H1 (cell line): ENCODE measurements around the gene CUTA. TPM values are rescaled to one million over a fixed set of nuclear protein-coding genes. Genes with fewer than 3 reads are reported as not detected.
"Not testable (repeated sequence)": the region's sequence is repeated elsewhere in the genome, so short reads cannot be mapped to it uniquely, and the experiment has no call there.

Experiments
- CTCF ChIA-PET: fragments of 300-600 bp; sonication (Branson Sonifier 250); formaldehyde crosslinking; loops from one replicate; lab custom pipeline; 2021; ENCODE audit not compliant: partially characterized antibody; lab: Charles Lee
- POLR2A ChIA-PET: fragments of 300-600 bp; sonication (Branson Sonifier 250); formaldehyde crosslinking; loops from one replicate; lab custom pipeline; 2021; ENCODE audit warnings: inconsistent platforms; ENCODE audit not compliant: partially characterized antibody; lab: Charles Lee
- DNase-seq, 2 experiments: peaks; one replicate each; pipeline versions ENCODE4 v3.0.0 to v3.0.0-alpha.2; 2010 to 2022; ENCODE audit warnings: low spot score in 2 of 2, low read depth in 1 of 2, mixed read lengths in 1 of 2
- FAIRE-seq: peaks from 2 replicates; lab custom pipeline; 2011; peaks lifted over from hg19 to GRCh38; lab: Jason Lieb, UNC
- H2AFZ ChIP-seq: 2 replicates; pipeline ENCODE4 v1.8.1; 2012; ENCODE audit warnings: low read length, inconsistent platforms
- H2AK5ac ChIP-seq: 2 replicates; pipeline ENCODE4 v1.6.1; 2013; ENCODE audit warnings: low read depth, low read length
- H2BK120ac ChIP-seq: replicated peaks from 2 replicates; pipeline ENCODE3; 2013; ENCODE audit warnings: low read depth, low read length, inconsistent platforms
- H2BK12ac ChIP-seq: 2 replicates; pipeline ENCODE4 v1.6.1; 2013; ENCODE audit warnings: low read depth, low read length
- H2BK15ac ChIP-seq: 2 replicates; pipeline ENCODE4 v1.6.1; 2013; ENCODE audit warnings: low read length
- H2BK20ac ChIP-seq: 2 replicates; pipeline ENCODE4 v1.6.1; 2013; ENCODE audit warnings: low read length
- H2BK5ac ChIP-seq: 2 replicates; pipeline ENCODE4 v1.6.1; 2013; ENCODE audit warnings: low read depth, low read length
- H3K14ac ChIP-seq: 2 replicates; pipeline ENCODE4 v1.6.1; 2013; ENCODE audit warnings: inconsistent platforms; ENCODE audit not compliant: insufficient read length
- H3K18ac ChIP-seq: 2 replicates; pipeline ENCODE4 v1.6.1; 2013; ENCODE audit warnings: low read length; ENCODE audit errors: extremely low read depth
- H3K23ac ChIP-seq: 2 replicates; pipeline ENCODE4 v1.6.1; 2013; ENCODE audit warnings: inconsistent platforms; ENCODE audit not compliant: insufficient read length
- H3K23me2 ChIP-seq: 2 replicates; pipeline ENCODE4 v1.6.1; 2013; ENCODE audit warnings: low read depth, low read length
- H3K27ac ChIP-seq: 2 replicates; pipeline ENCODE4 v1.6.1; 2011; ENCODE audit warnings: low read depth, low read length, inconsistent platforms
- H3K27me3 ChIP-seq, 4 experiments: replicated peaks in 1 of 4; 1 replicate in 1 of 4; 2 replicates in 3 of 4; pipeline versions ENCODE4 v1.6.1 to v1.8.1; 2011 to 2013; ENCODE audit warnings: low read length in 3 of 4, mild to moderate bottlenecking in 3 of 4, inconsistent platforms in 2 of 4, mixed read lengths in 2 of 4, moderate library complexity in 1 of 4; ENCODE audit not compliant: control insufficient read depth in 3 of 4, insufficient read depth in 3 of 4; ENCODE audit errors: extremely low read depth in 1 of 4
- H3K36me3 ChIP-seq, 4 experiments: 2 replicates each; pipeline versions ENCODE4 v1.6.1 to v1.8.1; 2011 to 2013; ENCODE audit warnings: mild to moderate bottlenecking in 4 of 4, low read length in 3 of 4, moderate library complexity in 2 of 4, control low read depth in 1 of 4, inconsistent platforms in 1 of 4; ENCODE audit not compliant: insufficient read depth in 4 of 4, control insufficient read depth in 2 of 4
- H3K4ac ChIP-seq: replicated peaks from 2 replicates; pipeline ENCODE3; 2013; ENCODE audit warnings: low read length, low read depth, mixed read lengths, inconsistent platforms; ENCODE audit not compliant: insufficient read length
- H3K4me1 ChIP-seq, 4 experiments: replicated peaks in 1 of 4; 1 replicate in 1 of 4; 2 replicates in 3 of 4; pipeline versions ENCODE4 v1.6.1 to v1.8.1; 2011 to 2013; ENCODE audit warnings: low read length in 3 of 4, inconsistent platforms in 2 of 4, mixed read lengths in 1 of 4; ENCODE audit not compliant: insufficient read depth in 4 of 4, control insufficient read depth in 3 of 4
- H3K4me2 ChIP-seq, 2 experiments: 2 replicates each; pipeline versions ENCODE4 v1.6.1 to v1.8.1; 2011 to 2013; ENCODE audit warnings: low read depth in 2 of 2, low read length in 2 of 2, control low read depth in 1 of 2, inconsistent platforms in 1 of 2, mild to moderate bottlenecking in 1 of 2; ENCODE audit not compliant: insufficient read depth in 1 of 2
- H3K4me3 ChIP-seq, 4 experiments: fragments of 200-600, 300-600 bp in 1 of 4; sonication (generic), shearing (Covaris generic), sonication (Bioruptor Twin) in 1 of 4; 2 replicates each; pipeline versions ENCODE4 v1.5.1 to v1.8.1; 2011 to 2016; ENCODE audit warnings: low read length in 4 of 4, low read depth in 3 of 4, control low read depth in 2 of 4, inconsistent platforms in 2 of 4, mild to moderate bottlenecking in 2 of 4, mixed read lengths in 1 of 4, moderate library complexity in 1 of 4; ENCODE audit not compliant: insufficient read depth in 2 of 4; ENCODE audit errors: extremely low read depth in 1 of 4
- H3K56ac ChIP-seq: replicated peaks from 2 replicates; pipeline ENCODE3; 2013; ENCODE audit warnings: low read depth, mild to moderate bottlenecking, mixed read lengths, low read length, inconsistent platforms; ENCODE audit not compliant: insufficient read length
- H3K79me1 ChIP-seq: 2 replicates; pipeline ENCODE4 v1.6.1; 2013; ENCODE audit warnings: low read depth, low read length, control low read depth
- H3K79me2 ChIP-seq, 2 experiments: 2 replicates each; pipeline versions ENCODE4 v1.6.1 to v1.8.1; 2012 to 2013; ENCODE audit warnings: low read length in 2 of 2, mild to moderate bottlenecking in 2 of 2, inconsistent platforms in 1 of 2; ENCODE audit not compliant: insufficient read depth in 2 of 2, control insufficient read depth in 1 of 2
- H3K9ac ChIP-seq, 4 experiments: replicated peaks in 1 of 4; 1 replicate in 1 of 4; 2 replicates in 3 of 4; pipeline versions ENCODE4 v1.6.1 to v1.8.1; 2011 to 2013; ENCODE audit warnings: low read depth in 3 of 4, low read length in 3 of 4, control low read depth in 2 of 4, mild to moderate bottlenecking in 2 of 4, moderate library complexity in 2 of 4, inconsistent platforms in 1 of 4; ENCODE audit errors: extremely low read depth in 1 of 4
- H3K9me3 ChIP-seq, 2 experiments: 2 replicates each; pipeline versions ENCODE4 v1.6.1 to v1.8.1; 2012 to 2013; ENCODE audit warnings: mild to moderate bottlenecking in 2 of 2, moderate library complexity in 2 of 2, control low read depth in 1 of 2, inconsistent platforms in 1 of 2, low read depth in 1 of 2, low read length in 1 of 2, mixed read lengths in 1 of 2; ENCODE audit not compliant: insufficient read depth in 2 of 2
- H4K20me1 ChIP-seq, 2 experiments: replicated peaks in 1 of 2; 2 replicates each; pipeline versions ENCODE3 to v1.8.1; 2011 to 2013; ENCODE audit warnings: inconsistent platforms in 2 of 2, low read length in 2 of 2, mild to moderate bottlenecking in 1 of 2; ENCODE audit not compliant: insufficient read depth in 2 of 2, control insufficient read depth in 1 of 2
- H4K5ac ChIP-seq: 2 replicates; pipeline ENCODE4 v1.6.1; 2013; ENCODE audit warnings: low read length, low read depth, mixed read lengths, inconsistent platforms; ENCODE audit not compliant: insufficient read length
- H4K8ac ChIP-seq: 2 replicates; pipeline ENCODE4 v1.8.0; 2013; ENCODE audit warnings: mild to moderate bottlenecking, moderate library complexity, low read length, inconsistent platforms; ENCODE audit not compliant: insufficient read depth; ENCODE audit errors: extremely low read depth
- H4K91ac ChIP-seq: replicated peaks from 2 replicates; pipeline ENCODE3; 2013; ENCODE audit warnings: low read length, mixed read lengths, inconsistent platforms; ENCODE audit not compliant: insufficient read length
- WGBS, 2 experiments: shearing (Covaris generic) in 1 of 2; methylation state at CpG; one replicate each; pipeline versions ENCODE4 v1.1.6 to v1.1.7; 2013 to 2015; ENCODE audit warnings: low lambda C conversion rate in 2 of 2, mixed read lengths in 2 of 2, inconsistent platforms in 1 of 2, low coverage in 1 of 2, missing lambda C conversion rate in 1 of 2; ENCODE audit not compliant: insufficient replicate concordance in 2 of 2, insufficient coverage in 1 of 2, insufficient read length in 1 of 2; ENCODE audit errors: extremely low coverage in 1 of 2, missing lambda C conversion rate in 1 of 2; 5-methylcytosine and 5-hydroxymethylcytosine counted together
- polyA plus RNA-seq, 7 experiments: library from polyadenylated mRNA; depleted of rRNA in 3 of 7; stranded (reverse) in 5 of 7; unstranded in 2 of 7; fragments of >200 nt in 5 of 7; fragments of 200-250 nt in 2 of 7; gene quantifications; 1 replicate in 5 of 7; 2 replicates in 1 of 7; 4 replicates in 1 of 7; pipeline versions ENCODE4 v1.2.1 to v1.2.3, GENCODE V29; 2011 to 2013; ENCODE audit warnings: missing spikeins in 2 of 7, mixed read lengths in 2 of 7
- total RNA-seq: library from RNA; stranded (reverse); fragmentation: NEBNext Ultra II Directional; extraction: Animal tissue kit (Norgen Biotek cat#: 25700); gene quantifications from 2 replicates; pipeline ENCODE4 v1.2.1, GENCODE V29; 2021

CUTA gene
- total and polyA plus RNA-seq, 2 of the 8 experiments (the other 6 are each of a cell fraction or from before 2014, with no cell fraction given), result 297 to 460 TPM

DNA sequence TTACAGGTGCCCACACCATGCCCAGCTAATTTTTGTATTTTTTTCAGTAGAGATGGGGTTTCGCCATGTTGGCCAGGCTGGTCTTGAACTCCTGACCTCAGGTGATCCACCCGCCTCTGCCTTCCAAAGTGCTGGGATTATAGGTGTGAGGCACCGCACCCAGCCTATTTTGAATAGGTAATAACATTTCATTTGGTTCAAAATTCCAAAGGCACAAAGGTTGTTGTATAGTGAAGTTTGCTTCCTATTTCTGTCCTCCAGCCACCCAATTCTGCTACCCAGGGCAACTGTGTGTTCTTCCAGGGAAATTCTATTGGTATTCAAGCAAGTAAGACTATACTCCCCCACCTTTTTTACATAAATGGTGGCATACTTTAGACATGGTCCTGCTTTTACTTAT is 19.3 kb downstream of the CUTA start:
- H3K23me2 ChIP-seq, H3K4me2 ChIP-seq, H2BK15ac ChIP-seq, H2BK12ac ChIP-seq, H2AFZ ChIP-seq, H3K9me3 ChIP-seq, H3K27me3 ChIP-seq, H3K27ac ChIP-seq, H3K18ac ChIP-seq, H2BK20ac ChIP-seq, H4K5ac ChIP-seq, H2BK120ac ChIP-seq, CTCF ChIA-PET, H4K91ac ChIP-seq, FAIRE-seq, H4K8ac ChIP-seq, H3K9ac ChIP-seq, H3K79me1 ChIP-seq, H3K4ac ChIP-seq, H3K4me1 ChIP-seq, DNase-seq, H2AK5ac ChIP-seq, H3K56ac ChIP-seq, H2BK5ac ChIP-seq, H3K4me3 ChIP-seq, H3K14ac ChIP-seq, H3K23ac ChIP-seq: not testable (repeated sequence)
- H3K36me3 ChIP-seq, result peaks cover 13 to 43% (median 34%) of the 10 kb centered on the region in 4 experiments
- peaks cover 2 to 15% of the 10 kb centered on the region in 2 experiments for H4K20me1 ChIP-seq
- H3K79me2 ChIP-seq, result peaks cover 22 to 39% of the 10 kb centered on the region in 2 experiments
- POLR2A ChIA-PET, result interaction anchor here (0.9 kb wide), 1 partner anchor 46 kb away, joined by 3 read pairs; no protein-coding TSS in a partner anchor
- 91% methylated on average over 3 of the region's 3 CpGs; no CpG with 5 or more reads in 1 of the 2 experiments for WGBS, 2 experiments
